Measurements from ENCODE around the gene PHEX.
A peak's percentile ranks its signal among the peaks of the same experiment; 100 is the strongest.

PHEX gene

GRCh38 chrX:22078117-22078516, 46.0 kb downstream of the PHEX start:
- no peak for TF ChIP-seq ZFX (IDR thresholded peaks at IDR 0.05; ENCODE audit: borderline replicate concordance)
- no peak for TF ChIP-seq CTCF (IDR thresholded peaks at IDR 0.05)
- H3K27ac ChIP-seq, result no peak overlapping the region

- peak overlapping the region; percentile 65 for H3K27ac ChIP-seq
- peak; percentile 68 for TF ChIP-seq CTCF (IDR thresholded peaks at IDR 0.05)
- TF ChIP-seq ZFX (IDR thresholded peaks at IDR 0.05; ENCODE audit: borderline replicate concordance), result no peak
These were observed 49.5 kb downstream of the PHEX start for GRCh38 chrX:22081475-22082092.

- H3K27ac ChIP-seq, result no peak overlapping the region
- no peak for TF ChIP-seq ZFX (IDR thresholded peaks at IDR 0.05; ENCODE audit: borderline replicate concordance)
- no peak for TF ChIP-seq CTCF (IDR thresholded peaks at IDR 0.05)
These were observed 53.9 kb downstream of the PHEX start for GRCh38 chrX:22086003-22086402.

GRCh38 chrX:22087011-22087557, 55.0 kb downstream of the PHEX start:
- no peak overlapping the region for H3K27ac ChIP-seq
- TF ChIP-seq CTCF (IDR thresholded peaks at IDR 0.05) (no peak), ZFX (IDR thresholded peaks at IDR 0.05; ENCODE audit: borderline replicate concordance) (no peak)

- no peak for TF ChIP-seq CTCF (IDR thresholded peaks at IDR 0.05)
- TF ChIP-seq ZFX (IDR thresholded peaks at IDR 0.05; ENCODE audit: borderline replicate concordance), result no peak
- no peak overlapping the region for H3K27ac ChIP-seq
These were observed 56.2 kb downstream of the PHEX start for GRCh38 chrX:22088326-22088725.

GRCh38 chrX:22090181-22090580, 58.1 kb downstream of the PHEX start:
- no peak overlapping the region for H3K27ac ChIP-seq
- TF ChIP-seq ZFX (IDR thresholded peaks at IDR 0.05; ENCODE audit: borderline replicate concordance) (no peak), CTCF (IDR thresholded peaks at IDR 0.05) (no peak)

GRCh38 chrX:22093550-22093949, 61.4 kb downstream of the PHEX start:
- H3K27ac ChIP-seq, result no peak overlapping the region
- TF ChIP-seq CTCF (IDR thresholded peaks at IDR 0.05), result no peak
- TF ChIP-seq ZFX (IDR thresholded peaks at IDR 0.05; ENCODE audit: borderline replicate concordance), result no peak
